DOHH2 (cell line): Measurements from ENCODE around the gene COL9A2.

Experiments used
- H3F3A ChIP-seq: fragments of 200-600 bp; sonication (generic), shearing (Covaris generic); 2 replicates; pipeline ENCODE4 v1.6.0; 2016; ENCODE audit warnings: antibody characterized with exemption, mild to moderate bottlenecking; ENCODE audit not compliant: control insufficient read depth, insufficient read depth
- H3K27ac ChIP-seq: fragments of 200-600 bp; sonication (generic); 2 replicates; pipeline ENCODE4 v1.5.1; 2014; ENCODE audit warnings: low read depth, mild to moderate bottlenecking, low read length, moderate library complexity
- H3K27me3 ChIP-seq: fragments of 200-600 bp; sonication (generic); 2 replicates; pipeline ENCODE4 v1.6.1; 2014; ENCODE audit warnings: mild to moderate bottlenecking, low read length, mixed read lengths; ENCODE audit not compliant: control insufficient read depth
- H3K36me3 ChIP-seq: fragments of 200-600 bp; sonication (generic); 2 replicates; pipeline ENCODE4 v1.6.1; 2014; ENCODE audit warnings: mild to moderate bottlenecking, low read length, moderate library complexity, mixed read lengths; ENCODE audit not compliant: control insufficient read depth
- H3K4me1 ChIP-seq: fragments of 200-600 bp; sonication (generic); 2 replicates; pipeline ENCODE4 v1.6.1; 2014; ENCODE audit warnings: mild to moderate bottlenecking, low read length, mixed read lengths; ENCODE audit not compliant: control insufficient read depth
- H3K4me2 ChIP-seq: fragments of 200-600 bp; sonication (generic); 2 replicates; pipeline ENCODE4 v1.6.0; 2014; ENCODE audit warnings: mild to moderate bottlenecking, low read length, moderate library complexity
- H3K4me3 ChIP-seq: fragments of 200-600 bp; sonication (generic); 2 replicates; pipeline ENCODE4 v1.5.1; 2014; ENCODE audit warnings: mild to moderate bottlenecking, low read length, mixed read lengths
- H3K79me2 ChIP-seq: fragments of 200-600 bp; sonication (generic); 2 replicates; pipeline ENCODE4 v1.6.1; 2014; ENCODE audit warnings: mild to moderate bottlenecking, low read length, mixed read lengths; ENCODE audit not compliant: control insufficient read depth
- H3K9me2 ChIP-seq: fragments of 200-600 bp; sonication (generic); replicated peaks from 2 replicates; pipeline ENCODE4 v1.6.1; 2014; ENCODE audit warnings: mild to moderate bottlenecking, low read length, mixed read lengths; ENCODE audit not compliant: control insufficient read depth
- H3K9me3 ChIP-seq: fragments of 200-600 bp; sonication (generic); 2 replicates; pipeline ENCODE4 v1.6.1; 2014; ENCODE audit warnings: antibody characterized with exemption, low read length, mixed read lengths; ENCODE audit not compliant: control insufficient read depth, insufficient read depth
- H4K20me1 ChIP-seq: fragments of 200-600 bp; sonication (generic); 2 replicates; pipeline ENCODE4 v1.6.0; 2014; ENCODE audit warnings: low read depth, mild to moderate bottlenecking, antibody characterized with exemption, low read length, moderate library complexity; ENCODE audit not compliant: control insufficient read depth, insufficient read depth
- CTCF ChIP-seq: fragments of 200-600 bp; sonication (generic); IDR thresholded peaks from one replicate; pipeline ENCODE4 v1.5.1; 2014; ENCODE audit warnings: antibody characterized with exemption, mild to moderate bottlenecking, low read depth, low read length; ENCODE audit not compliant: poor library complexity, severe bottlenecking
- EZH2phosphoT487 ChIP-seq: fragments of 200-600 bp; sonication (generic); IDR thresholded peaks from 2 replicates; pipeline ENCODE4 v1.6.1; 2017; ENCODE audit warnings: borderline replicate concordance, mild to moderate bottlenecking, antibody characterized with exemption, low read length, moderate library complexity, mixed read lengths

The COL9A2 gene

GRCh38 chr1:40272653-40273213 is 44.4 kb downstream of the COL9A2 start:
- no peak for TF ChIP-seq CTCF
- TF ChIP-seq EZH2phosphoT487: no peak
- peaks cover 71% of the 10 kb centered on the region for H3K36me3 ChIP-seq
- no peak overlapping the region for H3K4me2 ChIP-seq
- no peaks in the 10 kb centered on the region for H3K9me3 ChIP-seq
- H3K4me3 ChIP-seq: no peak overlapping the region
- H3K4me1 ChIP-seq: no peaks in the 10 kb centered on the region
- no peaks in the 10 kb centered on the region for H3K79me2 ChIP-seq
- no peak overlapping the region for H3K27ac ChIP-seq
- no peaks in the 10 kb centered on the region for H3K9me2 ChIP-seq
- H3K27me3 ChIP-seq: no peaks in the 10 kb centered on the region
- no peaks in the 10 kb centered on the region for H4K20me1 ChIP-seq
- 0 out of 2 replicates have a peak, but pooled peaks cover 3% of the 10 kb centered on the region for H3F3A ChIP-seq

- H3K9me2 ChIP-seq: no peaks in the 10 kb centered on the region
- peaks cover 11% of the 10 kb centered on the region for H3K79me2 ChIP-seq
- TF ChIP-seq EZH2phosphoT487 (no peak), CTCF (no peak)
- H3K4me1 ChIP-seq: no peaks in the 10 kb centered on the region
- H3K4me3 ChIP-seq: no peak overlapping the region
- no peaks in the 10 kb centered on the region for H3K9me3 ChIP-seq
- H3K36me3 ChIP-seq: peaks cover 80% of the 10 kb centered on the region
- H4K20me1 ChIP-seq: no peaks in the 10 kb centered on the region
- H3F3A ChIP-seq: 0 out of 2 replicates have a peak, but pooled peaks cover 6% of the 10 kb centered on the region
- H3K27ac ChIP-seq: no peak overlapping the region
- no peaks in the 10 kb centered on the region for H3K27me3 ChIP-seq
- H3K4me2 ChIP-seq: no peak overlapping the region
Measured at GRCh38 chr1:40270152-40270834, 46.8 kb downstream of the COL9A2 start.

GRCh38 chr1:40268211-40268610 is 48.9 kb downstream of the COL9A2 start:
- no peaks in the 10 kb centered on the region for H3K27me3 ChIP-seq
- H3K4me3 ChIP-seq: no peak overlapping the region
- no peak for TF ChIP-seq CTCF
- TF ChIP-seq EZH2phosphoT487: no peak
- H3K9me2 ChIP-seq: no peaks in the 10 kb centered on the region
- H3K4me2 ChIP-seq: no peak overlapping the region
- no peaks in the 10 kb centered on the region for H3K4me1 ChIP-seq
- no peaks in the 10 kb centered on the region for H3K9me3 ChIP-seq
- H3K79me2 ChIP-seq: peaks cover 29% of the 10 kb centered on the region
- peaks cover 83% of the 10 kb centered on the region for H3K36me3 ChIP-seq
- H4K20me1 ChIP-seq: no peaks in the 10 kb centered on the region
- 0 out of 2 replicates have a peak, but pooled peaks cover 6% of the 10 kb centered on the region for H3F3A ChIP-seq
- no peak overlapping the region for H3K27ac ChIP-seq
